Mucosa of rectum (tissue), 2 donors: ENCODE data around the gene SLC38A3.
"Not testable (repeated sequence)": the region's sequence is repeated elsewhere in the genome, so short reads cannot be mapped to it uniquely, and the experiment has no call there.

Experiments used
- H3K27ac ChIP-seq, 2 donors: one replicate each; pipeline ENCODE4 v1.7.0; 2013; ENCODE audit warnings: inconsistent platforms in 2 of 2, low read depth in 2 of 2, low read length in 2 of 2
- H3K27me3 ChIP-seq, 2 donors: one replicate each; pipeline ENCODE4 v1.7.0; 2013; ENCODE audit warnings: low read length in 2 of 2; ENCODE audit not compliant: control insufficient read depth in 2 of 2, insufficient read depth in 2 of 2
- H3K36me3 ChIP-seq, 2 donors: one replicate each; pipeline ENCODE4 v1.7.0; 2013; ENCODE audit warnings: low read length in 2 of 2; ENCODE audit not compliant: control insufficient read depth in 2 of 2, insufficient read depth in 2 of 2
- H3K4me1 ChIP-seq, 2 donors: one replicate each; pipeline ENCODE4 v1.7.0; 2013; ENCODE audit warnings: low read length in 2 of 2, mild to moderate bottlenecking in 1 of 2; ENCODE audit not compliant: control insufficient read depth in 2 of 2, insufficient read depth in 2 of 2
- H3K4me3 ChIP-seq, 2 donors: one replicate each; pipeline ENCODE4 v1.7.0; 2013; ENCODE audit warnings: low read length in 2 of 2
- H3K9ac ChIP-seq, 2 donors: one replicate each; pipeline ENCODE4 v1.7.0; 2013; ENCODE audit warnings: low read length in 2 of 2, low read depth in 1 of 2, mild to moderate bottlenecking in 1 of 2
- H3K9me3 ChIP-seq, 2 donors: one replicate each; pipeline ENCODE4 v1.7.0; 2013; ENCODE audit warnings: low read length in 2 of 2; ENCODE audit not compliant: control insufficient read depth in 2 of 2
- donor health status: healthy.
- donor health status: Normal muscosa, but diverticular disease.

Gene SLC38A3

DNA sequence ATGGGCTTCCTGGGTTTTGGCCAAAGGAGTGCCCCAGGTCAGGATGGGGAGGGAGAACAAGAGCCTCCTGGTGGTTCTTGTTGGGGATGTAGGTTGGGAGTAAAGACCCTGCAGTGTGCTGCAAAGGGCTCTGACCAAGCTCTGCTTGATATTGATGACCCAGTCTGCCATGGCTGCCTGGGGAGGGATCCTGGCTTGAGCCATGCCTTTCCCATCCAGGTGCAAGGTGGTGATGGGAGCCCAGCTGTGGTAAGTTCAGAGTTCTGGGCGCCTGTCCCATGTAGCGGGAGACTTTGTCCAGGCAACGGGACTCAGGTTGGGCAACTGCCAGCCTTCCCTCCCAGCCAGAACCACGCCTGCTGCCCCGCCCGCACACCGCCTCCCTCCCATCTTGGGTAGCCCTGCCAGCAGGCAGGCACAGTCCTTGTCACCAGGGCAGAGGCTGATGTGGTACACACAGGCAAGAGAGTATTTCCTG, 33.5 kb downstream of the SLC38A3 start:
- Histone ChIP-seq H3K4me1 (peaks cover 63 to 65% of the 10 kb centered on the region in 2 donors), H3K27me3 (no peaks in the 10 kb centered on the region), H3K9ac (peak overlapping the region; percentile 25 to 56)

DNA sequence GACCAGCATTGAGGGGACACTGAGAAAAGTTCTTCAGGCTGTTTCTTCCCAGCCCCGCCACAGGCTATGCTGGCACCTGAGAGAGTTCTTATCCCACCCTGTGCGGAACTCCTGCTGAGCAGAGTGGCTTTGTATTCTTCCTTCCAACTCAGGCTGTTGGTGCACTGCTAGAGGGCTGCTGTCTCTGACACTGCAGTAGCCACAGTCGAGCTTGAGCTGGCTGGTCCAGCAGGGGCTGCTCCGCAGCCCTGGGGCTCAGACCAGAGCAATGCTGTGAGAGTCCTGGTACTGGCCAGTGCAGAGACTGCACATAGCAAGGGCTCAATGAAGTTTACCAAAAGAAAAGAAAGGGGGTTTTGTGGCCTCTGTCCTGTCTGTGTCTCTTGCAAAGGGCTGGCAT, 34.6 kb downstream of the SLC38A3 start:
- H3K4me3 ChIP-seq: no peak overlapping the region
- peaks cover 0 to 6% of the 10 kb centered on the region in 2 donors for H3K36me3 ChIP-seq
- H3K9ac ChIP-seq: no peak overlapping the region
- peaks cover 65 to 71% of the 10 kb centered on the region in 2 donors for H3K4me1 ChIP-seq
- H3K9me3 ChIP-seq: no peaks in the 10 kb centered on the region
- H3K27me3 ChIP-seq: no peaks in the 10 kb centered on the region
- peak overlapping the region in 1 of 2 donors; percentile 9 for H3K27ac ChIP-seq

More for the DNA sequence above, 33.5 kb downstream of the SLC38A3 start:
- no peaks in the 10 kb centered on the region for H3K9me3 ChIP-seq
- peak overlapping the region; percentile 78 to 88 for H3K4me3 ChIP-seq
- H3K36me3 ChIP-seq: peaks cover 0 to 3% of the 10 kb centered on the region in 2 donors
- peak overlapping the region; percentile 78 to 91 for H3K27ac ChIP-seq

DNA sequence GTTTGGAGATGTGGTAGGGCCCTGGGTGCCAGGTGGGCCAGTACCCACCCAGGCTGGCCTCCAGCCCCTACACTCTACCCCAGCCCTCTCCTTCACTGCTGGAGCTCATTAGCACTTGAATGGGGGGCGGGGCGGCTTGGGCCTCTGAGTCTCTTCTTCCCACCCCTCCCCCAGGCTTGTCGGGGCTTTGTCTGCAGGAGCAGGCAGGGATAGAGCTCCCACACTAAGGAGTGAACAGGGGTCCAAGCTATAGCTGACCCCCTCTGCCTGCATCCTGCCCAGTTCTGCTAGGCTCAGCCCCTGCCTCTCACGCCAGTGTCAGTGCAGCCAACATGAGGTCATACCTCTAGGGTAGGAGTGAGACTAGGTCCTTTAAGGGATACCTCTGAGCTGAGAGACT, 36.1 kb downstream of the SLC38A3 start:
- no peak overlapping the region for H3K4me3 ChIP-seq
- no peaks in the 10 kb centered on the region for H3K9me3 ChIP-seq
- H3K27me3 ChIP-seq: no peaks in the 10 kb centered on the region
- H3K27ac ChIP-seq: peak overlapping the region in 1 of 2 donors; percentile 79
- peaks cover 0 to 6% of the 10 kb centered on the region in 2 donors for H3K36me3 ChIP-seq
- peaks cover 71 to 72% of the 10 kb centered on the region in 2 donors for H3K4me1 ChIP-seq
- peak overlapping the region in 1 of 2 donors; percentile 26 for H3K9ac ChIP-seq

DNA sequence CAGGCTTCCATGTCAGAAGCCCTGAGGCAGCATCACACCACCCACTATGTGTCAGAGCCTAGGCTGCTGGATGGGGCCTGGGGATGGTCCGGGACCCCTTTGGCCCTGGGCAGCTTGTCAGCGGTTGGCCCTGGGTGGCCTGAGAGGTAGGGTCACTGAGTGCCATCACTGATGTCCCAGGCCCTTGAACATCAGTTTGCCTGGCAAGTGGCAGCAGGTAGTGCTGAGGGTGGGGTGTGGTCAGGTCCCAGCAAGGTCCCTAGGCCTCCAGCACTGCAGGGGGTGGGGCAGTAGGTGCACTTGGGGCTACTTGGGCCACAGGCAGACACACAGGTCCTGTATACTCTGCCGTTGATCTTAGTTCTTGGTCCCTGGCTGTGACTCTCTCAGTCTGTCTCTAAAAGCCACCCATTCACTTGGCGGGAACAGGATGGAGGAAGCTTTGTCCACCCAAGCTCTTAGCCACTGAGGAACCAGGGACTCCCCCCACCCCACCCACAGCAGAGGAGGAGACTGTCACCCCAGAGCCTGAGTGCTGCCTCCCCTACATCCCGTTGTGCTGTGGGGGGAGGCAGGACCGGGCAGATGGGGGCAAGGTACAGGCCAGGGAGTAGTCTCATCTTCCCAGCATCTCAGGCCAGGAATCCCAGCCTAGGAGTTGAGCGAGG, 36.8 kb downstream of the SLC38A3 start:
- no peak overlapping the region for H3K4me3 ChIP-seq
- no peaks in the 10 kb centered on the region for H3K27me3 ChIP-seq
- peaks cover 73 to 75% of the 10 kb centered on the region in 2 donors for H3K4me1 ChIP-seq
- H3K9ac ChIP-seq: peak overlapping the region in 1 of 2 donors; percentile 26
- peaks cover 0 to 6% of the 10 kb centered on the region in 2 donors for H3K36me3 ChIP-seq
- H3K27ac ChIP-seq: peak overlapping the region; percentile 63 to 79
- no peaks in the 10 kb centered on the region for H3K9me3 ChIP-seq

DNA sequence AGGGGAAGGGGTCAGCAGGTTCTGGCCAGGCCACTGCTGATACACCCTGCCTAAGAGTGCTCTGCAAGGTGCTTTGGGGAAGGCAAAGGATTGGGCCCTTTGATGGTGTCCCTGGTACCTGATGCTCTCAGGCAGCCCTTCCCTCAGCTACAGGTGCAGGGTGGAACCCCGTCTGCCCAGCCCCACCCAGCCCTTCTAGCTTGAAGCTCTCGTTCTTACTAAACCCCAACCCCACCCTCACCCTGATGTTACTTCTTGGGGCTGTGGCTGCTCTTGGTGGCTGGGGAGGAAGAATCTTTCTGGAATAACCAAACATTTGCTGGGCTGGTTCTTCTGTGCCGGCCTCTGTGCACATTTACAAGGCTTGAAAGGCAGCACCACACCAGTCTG, 37.3 kb downstream of the SLC38A3 start:
- Histone ChIP-seq H3K4me1 (peaks cover 72 to 76% of the 10 kb centered on the region in 2 donors), H3K9me3 (no peaks in the 10 kb centered on the region), H3K9ac (peak overlapping the region in 1 of 2 donors; percentile 9), H3K27me3 (no peaks in the 10 kb centered on the region), H3K4me3 (no peak overlapping the region), H3K36me3 (peaks cover 0 to 9% of the 10 kb centered on the region in 2 donors), H3K27ac (peak overlapping the region; percentile 63 to 79)

DNA sequence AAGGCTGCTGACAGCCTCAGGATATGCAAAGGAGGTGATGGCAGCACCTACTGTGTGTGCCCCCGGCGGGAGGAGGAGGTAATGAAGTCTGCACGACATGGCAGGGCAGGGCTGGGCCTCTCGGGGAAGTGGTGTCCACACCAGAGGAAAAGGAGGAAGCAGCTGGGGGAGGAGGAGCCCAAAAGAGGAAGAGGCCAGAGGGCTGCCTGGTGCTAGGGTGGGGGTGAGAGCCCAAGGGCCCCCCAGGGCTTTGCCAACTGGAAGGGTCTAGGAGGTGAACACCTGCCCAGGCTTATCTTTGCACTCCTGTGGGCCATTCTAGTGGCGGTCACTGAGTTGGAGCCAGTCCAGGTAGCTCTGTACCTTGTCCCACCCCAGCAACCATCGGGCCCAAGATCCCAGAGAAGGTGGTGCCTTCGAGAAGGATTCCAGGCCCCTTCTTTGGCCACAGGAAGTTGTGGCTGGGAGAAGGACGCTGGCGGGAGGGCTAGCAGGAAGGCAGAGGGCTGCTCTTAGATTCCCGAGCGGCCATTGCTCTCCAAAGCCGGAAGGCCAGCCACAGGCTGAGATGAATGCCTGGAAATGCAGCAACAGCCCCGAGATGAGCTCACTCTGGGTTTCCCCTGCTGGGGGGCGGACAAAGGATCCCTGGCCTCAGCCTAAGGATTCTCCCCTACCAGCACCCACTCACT, 37.9 kb downstream of the SLC38A3 start:
- Histone ChIP-seq H3K27me3 (no peaks in the 10 kb centered on the region), H3K4me1 (peaks cover 71 to 75% of the 10 kb centered on the region in 2 donors), H3K27ac (peak overlapping the region; percentile 63 to 79), H3K9ac (peak overlapping the region; percentile 22 to 61), H3K4me3 (peak overlapping the region in 1 of 2 donors; percentile 37), H3K36me3 (peaks cover 0 to 11% of the 10 kb centered on the region in 2 donors), H3K9me3 (no peaks in the 10 kb centered on the region)

DNA sequence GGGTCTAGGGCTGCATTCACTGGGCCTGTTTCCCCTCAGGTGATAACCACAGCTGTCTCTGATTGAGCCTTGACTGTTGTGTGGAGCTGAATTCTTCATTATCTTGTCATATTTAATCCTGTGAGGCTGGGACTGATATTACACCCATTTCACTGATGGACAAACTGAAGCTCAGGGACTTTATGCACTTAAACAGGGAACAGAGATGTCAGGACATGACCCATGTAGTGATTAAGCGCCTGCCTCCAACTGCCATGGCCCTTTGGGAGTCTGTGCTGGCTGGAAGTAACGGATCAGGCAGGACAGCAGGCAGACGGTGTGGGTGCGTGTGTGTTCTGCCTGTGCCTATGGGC, 38.4 kb downstream of the SLC38A3 start:
- Histone ChIP-seq H3K9me3 (no peaks in the 10 kb centered on the region), H3K27me3 (no peaks in the 10 kb centered on the region), H3K4me1 (peaks cover 71 to 75% of the 10 kb centered on the region in 2 donors), H3K4me3 (peak overlapping the region in 1 of 2 donors; percentile 37), H3K9ac (peak overlapping the region; percentile 22 to 61), H3K36me3 (peaks cover 0 to 11% of the 10 kb centered on the region in 2 donors), H3K27ac (peak overlapping the region; percentile 49 to 79)

DNA sequence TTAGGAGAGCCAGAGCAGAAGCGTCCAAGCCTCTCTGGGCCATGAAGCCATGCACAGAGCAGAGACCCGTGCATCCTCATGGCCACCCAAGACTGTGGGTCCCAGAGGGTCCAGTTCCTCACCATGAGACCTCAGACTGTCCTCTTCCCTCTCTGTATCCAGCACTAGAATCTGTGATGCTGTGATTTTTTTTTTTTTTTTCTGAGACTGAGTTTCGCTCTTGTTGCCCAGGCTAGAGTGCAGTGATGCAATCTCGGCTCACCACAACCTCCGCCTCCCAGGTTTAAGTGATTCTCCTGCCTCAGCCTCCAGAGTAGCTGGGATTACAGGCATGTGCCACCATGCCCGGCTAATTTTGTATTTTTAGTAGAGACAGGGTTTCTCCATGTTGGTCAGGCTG, 39.7 kb downstream of the SLC38A3 start:
- H3K27ac ChIP-seq: peak overlapping the region in 1 of 2 donors; percentile 48

DNA sequence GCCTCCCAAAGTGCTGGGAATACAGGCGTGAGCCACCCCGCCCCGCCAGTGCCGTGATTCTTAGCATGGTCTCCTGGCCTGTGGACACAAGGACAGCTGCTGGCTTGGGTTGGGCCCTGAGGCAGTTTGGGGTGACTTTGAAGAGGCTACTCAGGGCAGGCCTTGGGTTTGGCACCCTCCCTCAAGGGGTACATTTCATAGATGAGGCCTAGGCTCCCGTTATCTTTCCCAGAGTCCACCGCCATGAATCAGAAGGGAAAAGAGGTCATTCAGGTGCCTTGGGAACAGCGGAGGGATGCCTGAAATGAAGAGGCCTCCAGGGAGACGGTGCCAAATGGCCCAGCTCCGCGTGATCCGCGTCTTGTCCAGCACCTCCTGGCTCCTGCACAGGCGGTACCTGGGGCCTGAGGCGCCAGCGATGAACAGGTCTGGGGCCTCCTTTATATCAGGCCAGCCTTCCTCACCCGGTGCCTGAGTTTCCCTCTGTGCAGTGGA, 40.2 kb downstream of the SLC38A3 start:
- H3K36me3 ChIP-seq: peaks cover 0 to 10% of the 10 kb centered on the region in 2 donors
- H3K4me1 ChIP-seq: peaks cover 63 to 70% of the 10 kb centered on the region in 2 donors
- H3K9me3 ChIP-seq: no peaks in the 10 kb centered on the region
- H3K9ac ChIP-seq: peak overlapping the region in 1 of 2 donors; percentile 72
- H3K27ac ChIP-seq: peak overlapping the region; percentile 26 to 81
- H3K27me3 ChIP-seq: no peaks in the 10 kb centered on the region
- peak overlapping the region; percentile 71 to 76 for H3K4me3 ChIP-seq

More for the DNA sequence above, 39.7 kb downstream of the SLC38A3 start:
- H3K9me3 ChIP-seq, H3K4me3 ChIP-seq, H3K9ac ChIP-seq, H3K36me3 ChIP-seq, H3K27me3 ChIP-seq: not testable (repeated sequence)
- peaks cover 65 to 72% of the 10 kb centered on the region in 2 donors for H3K4me1 ChIP-seq
